Activated CD4-positive, alpha-beta T cell treated with anti-CD3 and anti-CD28 coated beads, Interleukin-2, amount 50 U/mL, for 24 hours (primary cell): ENCODE measurements around the gene KSR1.
"Not testable (repeated sequence)": the region's sequence is repeated elsewhere in the genome, so short reads cannot be mapped to it uniquely, and the experiment has no call there.

Experiments
- DNase-seq, 2 donors: peaks; one replicate each; pipeline ENCODE4 v3.0.0-alpha.2; 2020; ENCODE audit warnings: low read depth in 1 of 2, low spot score in 1 of 2

The KSR1 gene

DNA sequence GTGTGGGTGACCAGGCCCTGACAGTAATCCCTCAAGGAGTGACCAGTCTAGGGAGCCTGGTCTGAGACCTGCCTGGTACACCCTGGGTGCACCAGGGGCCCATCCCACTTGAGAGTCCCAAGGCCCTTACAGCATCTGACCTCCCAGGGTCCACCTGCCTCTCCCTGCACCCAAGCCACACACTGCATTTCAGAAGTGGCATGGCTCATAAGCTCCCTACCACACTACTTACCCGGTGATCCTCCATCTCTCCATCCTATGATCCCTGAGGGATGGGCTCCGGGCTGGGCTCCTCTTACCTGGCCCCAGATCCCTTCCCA is 215.3 kb downstream of the KSR1 start:
- DNase-seq, result no peak

- not testable (repeated sequence) for DNase-seq
Observed at GRCh38 chr17:27671977-27672480, 215.8 kb downstream of the KSR1 start.

DNA sequence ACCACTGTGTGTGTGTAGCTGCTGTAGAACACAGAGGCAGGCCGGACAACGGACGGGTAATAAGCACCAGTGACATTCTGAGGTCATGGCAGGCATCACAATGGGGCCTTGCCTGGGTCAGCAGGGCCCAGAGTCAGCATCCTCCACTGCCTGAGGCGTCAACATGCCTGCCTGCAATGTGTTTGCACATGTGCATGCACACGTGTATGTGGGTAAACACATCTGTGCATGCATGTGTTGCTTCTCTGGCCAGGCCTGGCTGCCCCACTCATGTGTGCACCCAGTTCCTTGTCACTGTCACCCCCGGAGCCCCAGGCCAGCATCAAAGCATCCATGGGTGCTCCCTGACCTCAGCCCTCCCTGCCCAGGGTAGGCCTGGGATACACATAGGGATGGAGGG is 218.1 kb downstream of the KSR1 start:
- no peak for DNase-seq
